ENCODE measurements around the gene ARHGEF19. TPM values are rescaled to one million over a fixed set of nuclear protein-coding genes. Genes with fewer than 3 reads are reported as not detected.

Gene ARHGEF19
- total and polyA plus RNA-seq, 2 of the 13 experiments (the other 11 are each of a cell fraction or from before 2014, with no cell fraction given): 1.7 to 1.8 TPM

DNA sequence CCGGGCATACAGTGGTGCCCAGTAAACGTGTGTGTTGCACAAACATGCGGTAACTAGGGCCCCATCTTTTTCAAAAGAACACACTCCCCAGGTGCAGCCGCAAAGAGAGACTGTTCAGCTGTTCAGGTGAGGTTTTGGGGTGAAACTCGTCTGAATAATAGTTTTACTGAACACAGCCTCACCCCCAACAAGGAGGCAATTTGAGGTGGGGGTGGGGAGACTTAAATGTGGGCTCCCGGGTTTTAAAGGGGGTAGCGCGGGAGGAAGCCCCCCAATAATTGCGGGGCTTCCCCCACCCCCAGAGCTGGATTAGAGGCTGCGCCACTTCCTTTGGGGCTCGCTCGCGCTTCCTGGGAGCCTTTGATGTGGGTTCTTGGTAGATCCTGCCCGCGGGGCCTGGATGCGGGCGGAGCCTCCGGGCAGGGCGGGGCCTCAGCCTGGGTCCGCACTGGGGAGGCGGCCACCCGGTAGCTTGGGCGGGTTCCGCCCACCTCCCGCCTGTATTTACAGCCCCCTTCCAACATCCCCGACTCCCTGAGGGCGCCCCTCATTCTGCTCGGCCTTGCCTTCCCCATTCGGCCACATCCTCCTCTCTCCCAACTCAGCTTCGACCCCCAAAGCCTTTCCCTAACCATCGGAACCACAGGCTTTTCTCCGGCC, 50.2 kb downstream of the ARHGEF19 start:
- DNase-seq (ENCODE audit: low spot score) (no peak), ATAC-seq (no peak), FAIRE-seq (no peak)
- no TSS peak for BruUV-seq (replicated peaks)
- no peak overlapping the region for H2AFZ ChIP-seq (ENCODE audit: low read length)
- H3K9me3 ChIP-seq (ENCODE audit: low read length): no peaks in the 10 kb centered on the region
- no peaks in the 10 kb centered on the region for H4K20me1 ChIP-seq (ENCODE audit: insufficient read depth, low read length)
- H3K4me3 ChIP-seq (replicated peaks in 1 of 3; ENCODE audit: insufficient read depth in 1 of 3, low read depth in 2 of 3, low read length in 3 of 3): no peak overlapping the region
- H3K36me3 ChIP-seq (replicated peaks in 1 of 2; ENCODE audit: control insufficient read depth in 1 of 2, insufficient read depth in 2 of 2, low read length in 2 of 2): no peaks in the 10 kb centered on the region
- peaks cover 49% of the 10 kb centered on the region for H3K4me1 ChIP-seq (ENCODE audit: insufficient read depth, low read length)
- in situ Hi-C loops (cut with HindIII; ENCODE audit: extremely low pct_ligation_motif_present, low pct_unique_long_range_greater_than_20kb) (no loop called here), intact Hi-C loops (cut with micrococcal nuclease; ENCODE audit: unreplicated experiment) (no loop called here)
- H3K9ac ChIP-seq (ENCODE audit: insufficient read depth, low read depth, low read length): no peak overlapping the region
- H3K79me2 ChIP-seq (ENCODE audit: insufficient read depth, low read length): no peaks in the 10 kb centered on the region
- no peaks in the 10 kb centered on the region for H3K27me3 ChIP-seq (ENCODE audit: control insufficient read depth in 1 of 2, insufficient read depth in 2 of 2, low read length in 2 of 2)
- H3K27ac ChIP-seq (ENCODE audit: extremely low read length, insufficient read depth, low read length): no peak overlapping the region
- POLR2A ChIA-PET: interaction anchor here (4.4 kb wide), 1 partner anchor 16 kb away, joined by 63 read pairs; no protein-coding TSS in a partner anchor
- 91% methylated on average over 21 of the region's 32 CpGs for WGBS (ENCODE audit: low lambda C conversion rate)
- H3K4me2 ChIP-seq (ENCODE audit: low read depth, low read length): no peak overlapping the region
- CTCF ChIA-PET (ENCODE audit: low intra/inter-chr PET ratio, low total read pairs): no interaction called here
- TF ChIP-seq, protein P1, sequence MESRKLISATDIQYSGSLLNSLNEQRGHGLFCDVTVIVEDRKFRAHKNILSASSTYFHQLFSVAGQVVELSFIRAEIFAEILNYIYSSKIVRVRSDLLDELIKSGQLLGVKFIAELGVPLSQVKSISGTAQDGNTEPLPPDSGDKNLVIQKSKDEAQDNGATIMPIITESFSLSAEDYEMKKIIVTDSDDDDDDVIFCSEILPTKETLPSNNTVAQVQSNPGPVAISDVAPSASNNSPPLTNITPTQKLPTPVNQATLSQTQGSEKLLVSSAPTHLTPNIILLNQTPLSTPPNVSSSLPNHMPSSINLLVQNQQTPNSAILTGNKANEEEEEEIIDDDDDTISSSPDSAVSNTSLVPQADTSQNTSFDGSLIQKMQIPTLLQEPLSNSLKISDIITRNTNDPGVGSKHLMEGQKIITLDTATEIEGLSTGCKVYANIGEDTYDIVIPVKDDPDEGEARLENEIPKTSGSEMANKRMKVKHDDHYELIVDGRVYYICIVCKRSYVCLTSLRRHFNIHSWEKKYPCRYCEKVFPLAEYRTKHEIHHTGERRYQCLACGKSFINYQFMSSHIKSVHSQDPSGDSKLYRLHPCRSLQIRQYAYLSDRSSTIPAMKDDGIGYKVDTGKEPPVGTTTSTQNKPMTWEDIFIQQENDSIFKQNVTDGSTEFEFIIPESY (CRISPR knock-in tag; IDR thresholded peaks at IDR 0.05): 0 out of 2 replicates have a peak, but pooled peaks have one; percentile 22
- TF ChIP-seq, protein P2, sequence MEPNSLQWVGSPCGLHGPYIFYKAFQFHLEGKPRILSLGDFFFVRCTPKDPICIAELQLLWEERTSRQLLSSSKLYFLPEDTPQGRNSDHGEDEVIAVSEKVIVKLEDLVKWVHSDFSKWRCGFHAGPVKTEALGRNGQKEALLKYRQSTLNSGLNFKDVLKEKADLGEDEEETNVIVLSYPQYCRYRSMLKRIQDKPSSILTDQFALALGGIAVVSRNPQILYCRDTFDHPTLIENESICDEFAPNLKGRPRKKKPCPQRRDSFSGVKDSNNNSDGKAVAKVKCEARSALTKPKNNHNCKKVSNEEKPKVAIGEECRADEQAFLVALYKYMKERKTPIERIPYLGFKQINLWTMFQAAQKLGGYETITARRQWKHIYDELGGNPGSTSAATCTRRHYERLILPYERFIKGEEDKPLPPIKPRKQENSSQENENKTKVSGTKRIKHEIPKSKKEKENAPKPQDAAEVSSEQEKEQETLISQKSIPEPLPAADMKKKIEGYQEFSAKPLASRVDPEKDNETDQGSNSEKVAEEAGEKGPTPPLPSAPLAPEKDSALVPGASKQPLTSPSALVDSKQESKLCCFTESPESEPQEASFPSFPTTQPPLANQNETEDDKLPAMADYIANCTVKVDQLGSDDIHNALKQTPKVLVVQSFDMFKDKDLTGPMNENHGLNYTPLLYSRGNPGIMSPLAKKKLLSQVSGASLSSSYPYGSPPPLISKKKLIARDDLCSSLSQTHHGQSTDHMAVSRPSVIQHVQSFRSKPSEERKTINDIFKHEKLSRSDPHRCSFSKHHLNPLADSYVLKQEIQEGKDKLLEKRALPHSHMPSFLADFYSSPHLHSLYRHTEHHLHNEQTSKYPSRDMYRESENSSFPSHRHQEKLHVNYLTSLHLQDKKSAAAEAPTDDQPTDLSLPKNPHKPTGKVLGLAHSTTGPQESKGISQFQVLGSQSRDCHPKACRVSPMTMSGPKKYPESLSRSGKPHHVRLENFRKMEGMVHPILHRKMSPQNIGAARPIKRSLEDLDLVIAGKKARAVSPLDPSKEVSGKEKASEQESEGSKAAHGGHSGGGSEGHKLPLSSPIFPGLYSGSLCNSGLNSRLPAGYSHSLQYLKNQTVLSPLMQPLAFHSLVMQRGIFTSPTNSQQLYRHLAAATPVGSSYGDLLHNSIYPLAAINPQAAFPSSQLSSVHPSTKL (CRISPR knock-in tag; IDR thresholded peaks at IDR 0.05): no peak

All from HepG2 (cell line).